GM18499 (cell line): ENCODE data around the gene CRK.

Experiments used
- ATAC-seq: cut with Tn5 transposase; IDR thresholded peaks from one replicate; pipeline ENCODE4 v1.9.1; 2021; ENCODE audit warnings: moderate number of reproducible peaks; ENCODE audit not compliant: insufficient read depth, unreplicated experiment

The CRK gene

GRCh38 chr17:1455797-1456599 lies at the start of gene CRK:
TSS of gene CRK (minus strand) at chr17:1456232. CDS start at chr17:1456117, 115 bp downstream.
- peak; percentile 51 for ATAC-seq

GRCh38 chr17:1505586-1505985 lies 49.6 kb upstream of the CRK start:
- ATAC-seq, result no peak

- ATAC-seq, result no peak
Measured at GRCh38 chr17:1504866-1505265, 48.8 kb upstream of the CRK start.

GRCh38 chr17:1503699-1504098 lies 47.7 kb upstream of the CRK start:
- ATAC-seq, result no peak

- no peak for ATAC-seq
Measured at GRCh38 chr17:1498869-1499268, 42.8 kb upstream of the CRK start.

GRCh38 chr17:1498233-1498632 lies 42.2 kb upstream of the CRK start:
- no peak for ATAC-seq

- ATAC-seq, result no peak
Measured at GRCh38 chr17:1497831-1498230, 41.8 kb upstream of the CRK start.

GRCh38 chr17:1496869-1497268 lies 40.8 kb upstream of the CRK start:
- no peak for ATAC-seq

- ATAC-seq, result no peak
Measured at GRCh38 chr17:1495265-1495989, 39.4 kb upstream of the CRK start.

GRCh38 chr17:1494736-1495253 lies 38.8 kb upstream of the CRK start:
- no peak for ATAC-seq

- no peak for ATAC-seq
Measured at GRCh38 chr17:1494203-1494602, 38.2 kb upstream of the CRK start.

GRCh38 chr17:1493291-1493980 lies 37.4 kb upstream of the CRK start:
- no peak for ATAC-seq

GRCh38 chr17:1492249-1493206 lies 36.5 kb upstream of the CRK start, which contains the start of gene MYO1C:
TSS of gene MYO1C (minus strand) at chr17:1492686. CDS start at chr17:1492487, 199 bp downstream.
- no peak for ATAC-seq

GRCh38 chr17:1491443-1492248 lies 35.6 kb upstream of the CRK start:
- no peak for ATAC-seq

GRCh38 chr17:1490643-1491442 lies 34.8 kb upstream of the CRK start:
- ATAC-seq, result no peak

- ATAC-seq, result no peak
Measured at GRCh38 chr17:1488826-1489270, 32.8 kb upstream of the CRK start.

- no peak for ATAC-seq
Measured at GRCh38 chr17:1487939-1488825, 32.1 kb upstream of the CRK start.
